Islet of Langerhans (tissue), 1 donor: ENCODE data around the gene C2orf15.
"Not testable (repeated sequence)": the region's sequence is repeated elsewhere in the genome, so short reads cannot be mapped to it uniquely, and the experiment has no call there.

Experiments
- FAIRE-seq: peaks from one replicate; lab custom pipeline; 2011; peaks lifted over from hg19 to GRCh38; lab: Jason Lieb, UNC

C2orf15 gene, protein sequence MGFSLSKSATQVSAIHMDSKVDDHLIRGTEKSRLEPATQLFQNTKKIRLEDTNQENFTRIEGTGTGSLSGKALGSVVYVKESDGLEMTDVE

DNA sequence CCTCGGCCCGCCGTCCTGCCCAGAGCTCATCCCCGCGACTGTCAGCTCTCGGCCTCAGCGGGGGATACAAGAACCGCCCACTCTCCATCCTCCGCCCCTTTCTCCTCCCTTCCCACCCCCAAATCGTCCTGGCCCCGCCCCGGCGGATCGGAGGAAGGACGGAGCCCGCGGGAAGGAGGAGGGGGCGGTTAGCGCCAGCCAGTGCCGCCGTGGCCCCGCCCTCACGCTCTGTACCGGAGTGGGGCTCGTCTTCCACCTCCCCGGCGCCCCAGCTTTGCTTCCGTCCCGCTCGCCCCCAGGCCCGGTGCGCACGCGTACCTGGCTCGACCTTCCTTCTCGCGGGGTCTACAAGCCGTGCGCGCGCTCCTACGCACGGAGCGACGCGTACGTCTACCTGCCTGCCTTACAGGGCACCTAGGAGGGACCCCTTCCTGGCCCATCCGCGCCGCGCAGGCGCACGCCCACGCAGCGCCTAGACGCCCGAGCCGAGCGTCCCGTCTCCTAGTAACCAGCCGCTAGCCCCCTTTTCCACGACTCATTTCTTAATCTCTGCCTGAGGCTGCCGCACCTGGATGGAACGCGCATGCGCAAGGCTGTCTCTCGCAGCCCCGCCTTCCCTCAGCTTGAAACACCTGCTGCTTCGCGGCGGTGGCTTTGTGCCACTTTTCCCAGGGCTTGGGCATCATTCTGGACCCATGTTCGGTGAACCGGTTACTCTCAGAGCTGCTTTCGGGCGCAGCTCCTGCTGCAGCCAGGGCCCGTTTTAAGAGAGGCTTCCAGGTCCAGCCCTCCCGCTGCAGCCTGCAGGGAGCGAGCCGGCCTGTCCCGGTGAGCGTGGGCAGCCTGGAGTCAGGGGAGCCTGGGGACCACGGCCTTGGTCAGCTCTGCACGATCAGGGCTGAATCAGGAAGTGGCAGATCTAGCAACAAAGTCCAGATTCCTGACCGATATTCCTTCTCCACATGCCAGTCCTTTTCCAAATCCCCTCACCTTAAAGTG is at the start of gene C2orf15:
Gene C2orf15, plus strand, starts transcription at position 598 of the 999 bp plus-strand sequence. CDS start 8,852 bp downstream, outside the sequence.
- FAIRE-seq: no peak

DNA sequence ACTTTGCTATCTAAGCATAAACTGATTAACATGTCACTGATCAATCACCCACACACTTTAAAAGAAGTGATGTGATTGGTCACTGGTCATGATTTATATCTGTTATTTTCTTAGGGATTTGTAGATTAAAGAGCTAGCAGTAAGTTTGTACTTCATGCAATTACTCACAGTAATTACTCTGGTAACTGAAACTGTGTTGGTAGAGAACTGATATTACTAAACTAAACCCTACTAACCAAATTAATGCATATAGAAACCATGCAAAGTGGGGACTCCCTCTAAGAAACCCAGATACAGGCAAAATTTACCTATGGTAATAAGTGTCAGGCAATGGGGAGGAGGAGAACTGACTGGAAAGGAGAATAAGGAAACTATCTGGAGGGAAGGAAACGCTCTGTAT is 44.8 kb upstream of the C2orf15 start:
- no peak for FAIRE-seq

DNA sequence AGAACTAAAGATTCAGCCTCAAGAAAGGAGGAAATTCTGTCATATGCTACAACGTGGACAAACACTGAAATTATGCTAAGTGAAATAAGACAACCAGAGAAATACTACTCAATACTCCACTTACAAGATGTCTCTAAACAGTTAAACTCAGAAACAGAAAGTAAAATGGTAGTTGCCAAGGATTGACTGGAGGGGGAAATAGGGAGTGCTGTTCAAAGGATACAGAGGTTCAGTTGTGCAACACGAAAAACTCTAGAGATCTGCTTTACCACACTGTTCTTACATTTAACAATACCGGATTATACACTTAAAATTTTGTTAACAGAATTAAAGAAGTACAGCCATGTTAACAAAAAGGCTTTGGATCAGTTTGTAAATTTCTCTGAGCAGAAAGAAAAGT is 39.8 kb upstream of the C2orf15 start:
- FAIRE-seq: peak; percentile 70

DNA sequence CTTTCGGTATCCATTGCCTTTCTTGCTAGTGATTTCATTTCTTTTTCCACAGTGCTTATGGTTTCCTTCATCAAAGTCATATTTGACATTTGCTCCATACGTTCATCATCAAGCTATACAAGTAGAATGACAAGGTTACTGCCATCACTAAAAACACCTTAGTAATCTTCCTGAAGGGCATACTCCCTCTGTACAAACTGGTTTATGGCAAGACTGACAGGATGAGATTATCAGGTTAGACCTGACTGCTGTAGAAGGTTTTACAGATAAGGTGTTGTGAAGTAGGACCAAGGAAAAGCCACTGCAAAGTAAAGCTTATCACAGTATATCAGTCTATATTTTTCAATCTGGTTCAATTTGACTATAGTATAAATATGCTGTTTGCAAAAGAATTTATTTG is 37.5 kb upstream of the C2orf15 start:
- FAIRE-seq: no peak

DNA sequence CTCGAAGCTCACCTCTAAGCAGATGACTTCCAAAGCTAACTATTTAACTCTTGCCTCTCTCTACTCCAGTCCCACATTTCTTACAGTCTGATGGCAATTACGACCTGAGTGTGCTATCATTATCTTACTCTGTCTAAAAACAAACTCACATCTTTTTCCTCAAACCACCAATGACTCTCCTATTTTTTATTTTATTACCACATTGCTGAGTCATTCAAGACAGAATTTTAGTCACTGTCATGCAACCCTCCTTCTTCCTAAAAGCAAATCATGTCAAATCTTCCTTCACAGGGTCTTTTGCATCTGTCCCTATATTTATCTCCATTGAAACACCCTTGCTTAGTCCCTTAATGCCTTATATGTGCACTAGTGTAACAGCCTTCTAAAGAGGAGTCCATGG is 34.6 kb upstream of the C2orf15 start:
- no peak for FAIRE-seq

DNA sequence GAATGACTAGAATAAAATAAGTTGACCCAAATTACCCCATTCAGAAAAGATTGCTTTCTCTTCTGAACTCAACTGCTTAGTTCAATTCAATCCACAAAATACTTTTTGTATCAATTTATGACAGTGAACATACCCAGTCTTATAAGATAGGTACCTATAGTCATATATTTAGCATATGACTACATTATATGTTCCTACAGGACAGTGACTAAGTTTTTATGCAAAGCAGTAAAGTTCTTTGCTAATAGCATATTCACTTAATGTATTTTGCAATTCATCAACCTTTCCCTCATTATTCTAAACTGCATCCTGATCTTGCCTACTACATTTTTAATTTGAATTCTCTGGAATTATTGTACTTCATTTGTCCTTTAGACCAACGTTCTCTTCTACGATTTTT is 30.3 kb upstream of the C2orf15 start:
- peak; percentile 17 for FAIRE-seq

DNA sequence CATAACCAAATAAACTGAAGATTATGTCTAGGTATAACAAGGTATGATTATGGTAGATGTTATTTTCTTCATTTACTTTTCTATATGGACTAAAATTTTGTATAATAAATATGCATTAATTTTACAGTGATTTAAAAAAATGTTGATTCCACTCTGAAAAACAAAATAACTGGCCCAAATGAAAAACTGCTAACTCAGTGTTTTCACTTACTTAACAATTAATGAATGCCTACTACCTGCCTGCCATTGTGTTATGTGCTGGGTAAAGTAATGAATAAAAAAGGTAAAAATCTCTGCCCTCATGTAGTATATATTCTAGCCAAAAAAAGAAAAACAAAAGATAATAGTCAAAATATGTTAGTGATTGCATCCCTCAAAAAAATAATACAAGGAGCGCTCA is 29.6 kb upstream of the C2orf15 start:
- FAIRE-seq: no peak

DNA sequence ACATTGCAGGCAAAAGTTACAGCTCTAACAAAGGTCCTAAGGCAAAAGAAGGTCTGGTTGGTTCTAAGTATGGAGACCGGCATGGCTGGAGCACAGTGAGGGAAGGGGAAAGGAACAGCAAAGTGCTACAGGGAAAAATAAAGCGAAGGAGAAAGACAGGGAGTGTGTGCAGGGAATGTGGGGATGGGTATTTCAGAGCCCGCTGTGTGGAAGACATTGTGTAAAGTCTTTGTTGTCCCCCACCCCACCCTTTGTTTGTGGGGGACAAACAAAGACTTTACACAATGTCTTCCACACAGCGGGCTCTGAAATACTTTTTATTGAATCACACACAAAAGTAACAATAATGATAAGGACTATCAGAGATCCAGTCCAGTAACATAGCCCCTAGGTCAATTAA is 28.9 kb upstream of the C2orf15 start:
- no peak for FAIRE-seq

DNA sequence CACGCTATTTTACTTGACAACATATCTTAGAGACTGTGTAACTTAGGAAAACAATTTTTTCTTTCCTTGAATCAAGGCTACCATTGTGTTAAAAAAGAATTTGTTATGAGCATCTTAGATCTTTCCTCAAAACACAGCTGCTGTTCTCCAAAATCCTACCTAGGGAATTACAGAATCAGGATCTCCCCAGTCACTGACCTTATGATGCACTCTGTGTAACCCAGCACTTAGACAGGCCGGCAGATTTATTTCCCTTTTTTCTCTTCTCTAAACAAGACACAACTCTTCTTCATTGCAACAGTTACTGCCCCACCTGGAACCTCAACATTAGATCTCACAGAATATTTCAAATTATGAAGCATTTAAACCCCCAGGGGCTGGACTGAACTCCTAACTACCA is 13.5 kb upstream of the C2orf15 start:
- FAIRE-seq: no peak

DNA sequence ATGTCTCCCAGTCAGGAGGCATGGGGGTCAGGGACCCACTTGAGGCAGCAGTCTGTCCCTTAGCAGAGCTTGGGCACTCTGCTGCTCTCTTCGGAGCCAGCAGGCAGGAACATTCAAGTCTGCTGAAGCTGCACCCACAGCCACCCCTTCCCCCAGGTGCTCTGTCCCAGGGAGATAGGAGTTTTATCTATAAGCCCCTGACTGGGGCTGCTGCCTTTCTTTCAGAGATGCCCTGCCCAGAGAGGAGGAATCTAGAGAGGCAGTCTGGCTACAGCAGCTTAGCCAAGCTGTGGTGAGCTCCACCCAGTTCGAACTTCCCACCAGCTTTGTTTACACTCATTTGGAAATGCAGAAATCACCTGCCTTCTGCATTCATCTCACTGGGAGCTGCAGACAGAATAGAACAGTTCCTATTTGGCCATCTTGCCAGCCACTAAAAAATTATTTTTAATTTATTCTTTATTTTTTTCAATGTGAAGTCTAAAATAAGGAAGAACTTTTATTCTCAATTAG is 6.4 kb upstream of the C2orf15 start:
- not testable (repeated sequence) for FAIRE-seq

DNA sequence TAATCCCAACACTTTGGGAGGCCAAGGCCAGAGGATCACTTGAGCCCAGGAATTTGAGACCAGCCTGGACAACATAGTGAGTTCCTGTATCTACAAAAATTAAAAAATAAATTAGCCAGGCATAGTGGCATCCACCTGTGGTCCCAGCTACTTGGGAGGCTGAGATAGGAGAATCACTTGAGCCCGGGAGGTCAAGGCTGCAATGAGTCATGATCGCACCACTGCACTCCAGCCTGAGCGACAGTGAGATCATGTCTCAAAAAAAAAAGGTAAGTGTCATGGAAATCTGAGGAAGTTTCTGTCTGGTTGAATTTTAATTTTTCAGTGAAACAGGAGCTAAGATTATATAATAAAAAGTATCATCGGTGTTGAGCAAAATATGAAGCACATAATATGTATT is 2.5 kb upstream of the C2orf15 start:
- FAIRE-seq: no peak

DNA sequence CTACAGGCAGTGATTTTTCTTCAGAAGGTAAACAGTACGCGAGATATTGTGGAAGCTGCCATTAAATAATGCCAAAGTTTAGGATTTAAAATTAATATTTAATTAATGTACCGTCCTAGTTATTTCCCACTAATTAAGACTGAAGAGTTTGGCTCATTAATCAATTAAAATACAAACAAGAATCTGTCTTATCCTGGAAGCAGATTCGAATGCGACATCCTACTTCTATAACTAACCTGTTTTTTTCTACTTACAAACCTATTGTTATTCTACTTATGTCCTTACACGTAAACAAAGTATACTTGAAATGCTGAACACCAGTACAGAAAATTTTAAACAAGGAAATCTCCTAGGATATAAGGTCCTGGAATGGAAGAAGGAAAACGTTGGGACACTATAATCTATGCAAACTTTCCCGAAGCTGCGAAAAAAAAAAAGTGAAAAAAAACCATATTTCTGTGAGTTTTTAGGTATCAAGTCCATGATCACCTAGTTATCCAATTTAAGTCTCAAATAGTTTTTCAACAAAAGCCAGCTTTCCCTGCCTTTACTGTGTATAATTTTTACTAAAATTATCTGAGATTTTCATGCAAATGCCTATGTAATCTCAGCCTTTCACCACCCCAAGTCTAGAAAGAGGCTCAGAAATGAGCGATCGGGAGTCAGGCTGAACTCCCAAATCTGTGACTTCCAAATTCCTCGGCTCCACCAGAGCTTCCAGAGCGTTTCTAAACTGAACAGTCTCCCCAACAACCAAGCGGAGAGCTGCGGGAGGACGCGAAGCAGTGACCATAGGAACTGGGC is 1.2 kb upstream of the C2orf15 start:
- FAIRE-seq: no peak

DNA sequence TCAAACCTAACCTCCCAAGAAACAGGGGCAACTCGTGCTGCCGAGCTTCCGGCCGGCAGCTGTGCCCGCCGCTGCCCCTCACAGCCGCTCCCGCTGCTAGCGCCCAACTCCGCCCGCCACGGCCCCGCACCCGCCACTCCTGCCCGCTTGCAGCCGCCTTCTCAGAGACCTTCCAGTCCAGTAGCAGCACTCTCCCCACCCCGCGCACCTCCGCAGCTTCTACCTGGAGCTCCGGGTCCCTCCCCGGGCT is 722 bp upstream of the C2orf15 start:
- no peak for FAIRE-seq

DNA sequence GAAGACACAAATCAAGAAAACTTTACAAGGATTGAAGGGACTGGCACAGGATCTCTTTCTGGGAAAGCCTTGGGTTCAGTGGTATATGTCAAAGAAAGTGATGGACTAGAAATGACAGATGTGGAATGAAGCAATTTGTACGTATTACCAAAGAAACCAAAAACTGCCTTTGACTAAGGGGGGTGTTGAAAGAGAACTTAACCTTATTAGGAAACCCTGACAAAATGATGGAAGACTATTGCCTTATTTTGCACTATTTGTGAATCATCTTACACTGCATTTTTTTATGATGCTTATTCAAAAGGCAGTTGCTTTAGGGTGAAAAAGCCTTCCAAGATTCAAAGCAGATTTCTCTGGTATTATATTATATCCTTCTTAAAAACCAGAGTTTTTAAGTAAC is 9.2 kb downstream of the C2orf15 start:
- no peak for FAIRE-seq

DNA sequence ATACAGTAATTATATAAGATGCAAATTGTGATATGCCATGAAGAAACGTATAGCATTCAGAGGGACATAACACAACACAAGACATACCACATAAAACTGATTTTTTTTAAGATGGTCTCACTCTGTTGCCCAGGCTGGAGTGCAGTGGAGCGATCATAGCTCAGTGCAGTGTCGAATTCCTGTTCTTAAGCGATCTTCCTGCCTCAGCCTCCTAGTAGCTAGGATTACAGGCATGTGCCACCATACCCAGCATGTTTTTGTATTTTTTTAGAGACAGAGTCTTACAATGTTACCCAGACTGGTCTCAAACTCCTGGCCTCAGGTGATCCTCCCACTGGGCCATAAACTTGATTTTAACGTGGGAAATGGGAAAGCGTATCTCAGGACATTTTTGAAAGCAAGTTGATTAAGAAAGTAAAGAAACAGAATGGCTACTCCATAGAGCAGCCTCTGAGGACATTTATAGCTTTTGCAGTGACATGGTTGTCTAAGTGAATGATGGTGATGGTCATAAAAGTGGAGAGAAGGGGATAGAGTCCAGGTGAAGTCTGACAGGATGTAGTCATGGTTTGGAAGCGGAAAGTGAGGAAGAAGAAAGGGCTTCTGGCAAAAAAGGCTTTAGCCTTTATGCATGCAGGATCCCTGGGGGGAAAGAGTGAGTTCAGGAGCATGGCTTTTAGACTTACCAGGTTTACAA is 10.8 kb downstream of the C2orf15 start:
- no peak for FAIRE-seq

DNA sequence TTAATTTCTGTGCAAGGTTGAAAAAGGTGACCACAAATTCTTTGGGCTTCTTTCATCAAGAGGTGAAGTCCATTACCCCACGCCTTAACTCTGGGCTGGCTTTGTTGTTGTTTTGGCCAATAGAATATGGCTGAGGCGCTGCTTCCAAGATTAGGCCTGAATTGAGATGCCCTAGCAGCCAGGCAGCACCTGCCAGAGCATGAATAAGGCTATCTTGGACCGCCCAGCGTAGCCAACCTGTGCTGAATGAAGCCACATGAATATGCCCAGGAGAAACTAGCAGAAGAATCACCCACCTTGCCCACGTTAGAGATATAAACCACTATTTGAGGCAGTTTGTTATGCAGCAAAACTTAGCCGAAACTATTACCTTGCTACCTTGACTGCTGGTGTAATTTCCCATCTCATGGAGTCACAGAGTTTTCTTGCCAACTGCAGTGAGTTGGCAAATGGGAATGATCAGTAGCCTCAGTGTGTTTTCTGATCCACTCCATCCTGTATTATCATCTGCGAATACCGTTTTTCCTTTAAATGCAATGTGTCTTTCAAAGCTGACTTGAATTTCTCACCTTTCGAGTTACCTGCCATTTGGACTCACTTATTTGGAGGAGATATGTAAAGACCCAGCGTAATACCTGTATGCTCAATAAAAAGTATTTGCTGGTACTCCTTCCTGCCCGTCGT is 12.6 kb downstream of the C2orf15 start:
- FAIRE-seq: no peak

DNA sequence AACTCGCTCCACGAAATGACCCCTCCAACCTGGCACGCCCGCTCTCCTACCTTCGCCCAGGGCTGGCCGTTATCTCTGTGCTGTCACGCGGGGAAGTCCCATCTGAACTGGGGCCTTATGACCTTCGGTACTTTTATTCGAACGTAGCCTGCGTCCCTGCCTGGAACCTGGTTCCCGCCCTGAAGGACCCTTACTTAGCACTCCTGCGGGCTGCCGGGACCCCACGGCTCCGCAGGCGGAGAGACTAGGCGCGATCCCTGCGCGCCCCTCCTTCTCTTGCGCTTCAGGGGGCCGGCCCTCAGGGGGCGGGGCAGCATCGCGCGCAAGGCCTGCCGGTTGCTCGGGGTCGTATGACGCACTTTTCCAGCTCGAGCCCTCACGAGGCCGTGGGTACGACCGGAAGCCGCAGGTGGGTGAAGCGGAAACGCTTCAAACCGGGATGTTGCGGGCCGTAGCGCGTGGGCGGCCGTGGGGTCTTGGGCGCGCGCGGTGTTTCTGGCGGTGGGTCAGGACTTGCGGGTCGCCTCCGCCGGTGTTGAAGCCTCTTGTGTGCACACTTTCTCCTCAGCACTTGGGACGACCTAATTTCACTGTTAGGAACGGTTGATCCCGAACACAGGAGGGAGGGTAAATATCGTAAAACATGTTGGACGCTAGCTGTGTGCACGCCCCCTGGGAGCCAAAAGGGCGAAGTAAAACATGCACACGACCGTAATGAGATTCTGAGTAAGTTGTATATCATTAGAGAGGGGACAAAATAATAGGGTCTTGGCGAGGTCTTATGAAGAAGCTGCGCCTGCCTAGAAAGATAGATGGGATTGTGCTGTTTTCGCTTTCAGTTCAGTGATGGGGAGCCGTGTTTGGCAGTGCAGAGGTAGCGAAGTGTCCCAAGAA is 13.4 kb downstream of the C2orf15 start, which contains the start of the genes LIPT1 and TSGA10:
Gene LIPT1, plus strand, starts transcription at position 325 of the 894 bp plus-strand sequence. CDS start 6,991 bp downstream, outside the sequence.
Gene TSGA10, minus strand, starts transcription at position 300 of the 894 bp plus-strand sequence. CDS start 45,503 bp downstream, outside the sequence.
- no peak for FAIRE-seq

DNA sequence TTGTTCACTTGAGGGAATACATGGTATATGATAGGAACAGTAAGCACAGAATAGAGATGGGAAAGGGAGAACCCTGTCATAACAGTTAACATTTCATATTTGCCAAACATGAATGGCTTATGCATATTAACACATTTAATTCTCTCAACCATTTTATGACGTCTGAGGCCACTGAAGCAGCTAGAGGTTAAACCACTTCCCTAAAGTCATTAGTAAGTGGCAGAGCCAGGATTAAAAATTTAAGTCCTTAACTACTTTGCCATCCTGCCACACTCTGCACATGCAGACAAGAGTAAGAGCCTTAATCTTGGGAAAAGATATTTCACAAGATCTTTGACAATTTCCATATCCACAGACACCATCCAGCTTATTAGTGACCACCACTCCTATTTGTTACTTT is 15.4 kb downstream of the C2orf15 start:
- FAIRE-seq: no peak

DNA sequence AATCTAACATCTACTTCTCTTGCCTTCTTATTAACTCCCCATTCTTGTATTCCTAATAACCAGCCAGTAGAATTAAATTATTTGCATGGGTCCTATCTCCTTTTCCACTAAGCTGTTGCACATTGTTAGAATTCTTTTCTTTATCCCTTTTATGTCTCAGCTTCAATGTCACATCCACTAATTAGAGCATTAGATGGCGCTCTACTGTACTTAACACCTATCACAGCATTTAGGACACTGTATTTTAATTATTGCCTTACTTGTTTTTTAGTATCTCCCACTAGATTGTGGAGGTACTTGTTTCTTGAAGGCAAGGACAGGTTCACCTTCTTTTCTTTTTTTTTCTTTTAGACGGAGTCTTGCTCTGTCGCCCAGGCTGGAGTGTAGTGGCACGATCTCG is 17.1 kb downstream of the C2orf15 start:
- FAIRE-seq: no peak

DNA sequence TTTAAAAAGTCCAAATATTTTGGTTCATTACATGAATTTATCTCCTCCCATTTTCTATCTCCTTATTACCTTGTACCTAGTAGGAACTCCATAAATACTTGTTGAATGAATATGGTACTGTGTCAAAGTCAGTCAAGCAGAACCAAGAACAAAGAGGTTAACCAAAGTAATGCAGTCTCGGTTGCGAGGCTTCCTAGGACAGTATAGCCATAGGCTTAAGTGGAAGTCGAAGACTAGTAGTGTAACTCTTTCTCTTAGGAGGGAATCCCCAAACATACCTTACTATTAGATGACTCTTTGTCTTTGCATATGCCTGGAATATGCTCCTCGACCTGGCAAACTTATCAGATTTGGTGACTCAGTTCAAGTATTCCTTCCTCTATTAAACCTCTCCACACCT is 18.1 kb downstream of the C2orf15 start:
- FAIRE-seq: no peak

DNA sequence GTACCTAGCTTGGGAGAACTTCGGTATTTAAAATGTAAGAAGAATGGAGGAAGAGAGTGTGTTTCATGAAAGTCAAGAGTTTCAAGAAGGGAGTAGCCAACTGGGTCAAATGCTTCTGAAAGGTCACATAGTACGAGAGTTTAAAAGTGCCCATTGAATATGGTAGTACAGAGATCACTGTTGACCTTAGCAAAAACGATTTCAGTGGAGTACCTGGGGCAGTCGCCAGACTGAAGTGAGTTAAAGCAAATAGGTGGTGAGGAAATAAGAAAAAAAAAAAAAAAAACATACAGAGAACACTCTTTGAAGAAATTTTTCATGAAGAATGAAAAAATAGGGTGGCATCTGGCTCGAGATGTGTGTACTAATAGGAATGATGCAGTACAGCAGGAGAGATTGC is 24.7 kb downstream of the C2orf15 start:
- no peak for FAIRE-seq
